ENCODE measurements around the gene SLAMF6.

The SLAMF6 gene

GRCh38 chr1:160466961-160467360 lies 56.1 kb downstream of the SLAMF6 start:
- no peak for DNase-seq (ENCODE audit: low read depth)

- no peak for DNase-seq (ENCODE audit: low read depth)
These were observed 57.9 kb downstream of the SLAMF6 start for GRCh38 chr1:160465123-160465522.

GRCh38 chr1:160460683-160461287 lies 62.3 kb downstream of the SLAMF6 start:
- peak; percentile 39 for DNase-seq (ENCODE audit: low read depth)

- DNase-seq (ENCODE audit: low read depth), result no peak
These were observed 62.8 kb downstream of the SLAMF6 start for GRCh38 chr1:160460214-160460642.

GRCh38 chr1:160459687-160460086 lies 63.4 kb downstream of the SLAMF6 start:
- DNase-seq (ENCODE audit: low read depth), result no peak

- no peak for DNase-seq (ENCODE audit: low read depth)
These were observed 64.0 kb downstream of the SLAMF6 start for GRCh38 chr1:160459056-160459455.

- no peak for DNase-seq (ENCODE audit: low read depth)
These were observed 67.9 kb downstream of the SLAMF6 start for GRCh38 chr1:160455153-160455517.

GRCh38 chr1:160454371-160455152 lies 68.5 kb downstream of the SLAMF6 start:
- DNase-seq (ENCODE audit: low read depth), result no peak

- no peak for DNase-seq (ENCODE audit: low read depth)
These were observed 69.6 kb downstream of the SLAMF6 start for GRCh38 chr1:160453443-160453842.

GRCh38 chr1:160451859-160452232 lies 71.2 kb downstream of the SLAMF6 start:
- no peak for DNase-seq (ENCODE audit: low read depth)

GRCh38 chr1:160451119-160451858 lies 71.8 kb downstream of the SLAMF6 start:
- no peak for DNase-seq (ENCODE audit: low read depth)

GRCh38 chr1:160449494-160449893 lies 73.6 kb downstream of the SLAMF6 start:
- no peak for DNase-seq (ENCODE audit: low read depth)

- no peak for DNase-seq (ENCODE audit: low read depth)
These were observed 76.0 kb downstream of the SLAMF6 start for GRCh38 chr1:160446945-160447600.

GRCh38 chr1:160439718-160440117 lies 83.3 kb downstream of the SLAMF6 start:
- DNase-seq (ENCODE audit: low read depth), result no peak

GRCh38 chr1:160438935-160439334 lies 84.1 kb downstream of the SLAMF6 start:
- no peak for DNase-seq (ENCODE audit: low read depth)

- DNase-seq (ENCODE audit: low read depth), result no peak
These were observed 84.6 kb downstream of the SLAMF6 start for GRCh38 chr1:160438317-160438918.

- DNase-seq (ENCODE audit: low read depth), result no peak
These were observed 85.4 kb downstream of the SLAMF6 start for GRCh38 chr1:160437432-160438316.

- no peak for DNase-seq (ENCODE audit: low read depth)
These were observed 86.1 kb downstream of the SLAMF6 start for GRCh38 chr1:160436966-160437365.
